GM12801 (cell line): Measurements from ENCODE around the gene SPATA32.

Source experiments
- TF ChIP-seq, protein P1 (sequence below): IDR thresholded peaks from one replicate; pipeline ENCODE4 v1.5.1; 2011; ENCODE audit warnings: control low read depth; ENCODE audit not compliant: insufficient read length; ENCODE audit errors: extremely low read depth

SPATA32 gene

DNA sequence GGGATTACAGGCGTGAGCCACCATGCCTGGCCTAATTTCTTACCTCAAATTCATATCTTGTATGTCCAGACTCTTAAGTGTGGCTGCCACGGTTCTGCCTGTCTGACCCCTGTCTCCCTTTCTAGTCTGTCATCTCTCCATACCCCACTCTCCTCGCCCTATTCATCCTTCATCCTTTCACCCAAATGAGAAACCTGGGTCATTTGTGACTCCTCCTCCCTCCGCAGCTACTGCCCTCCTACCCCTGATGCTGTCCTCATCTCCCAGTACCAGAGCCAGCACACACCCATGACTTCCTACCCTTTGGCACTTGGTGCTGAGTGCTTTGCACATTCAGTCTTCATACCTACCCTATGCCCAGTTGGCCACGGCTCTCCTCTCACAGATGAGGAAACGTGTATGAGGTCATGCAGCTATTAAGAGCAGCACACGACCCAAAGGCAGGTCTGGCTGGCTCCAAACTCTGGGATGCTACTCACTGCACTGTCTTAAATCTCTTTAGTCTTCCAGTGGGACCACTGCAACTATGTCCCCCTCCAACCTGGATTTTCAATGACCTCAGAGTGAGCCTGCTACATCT is 1.6 kb downstream of the SPATA32 start:
- TF ChIP-seq, protein P1, sequence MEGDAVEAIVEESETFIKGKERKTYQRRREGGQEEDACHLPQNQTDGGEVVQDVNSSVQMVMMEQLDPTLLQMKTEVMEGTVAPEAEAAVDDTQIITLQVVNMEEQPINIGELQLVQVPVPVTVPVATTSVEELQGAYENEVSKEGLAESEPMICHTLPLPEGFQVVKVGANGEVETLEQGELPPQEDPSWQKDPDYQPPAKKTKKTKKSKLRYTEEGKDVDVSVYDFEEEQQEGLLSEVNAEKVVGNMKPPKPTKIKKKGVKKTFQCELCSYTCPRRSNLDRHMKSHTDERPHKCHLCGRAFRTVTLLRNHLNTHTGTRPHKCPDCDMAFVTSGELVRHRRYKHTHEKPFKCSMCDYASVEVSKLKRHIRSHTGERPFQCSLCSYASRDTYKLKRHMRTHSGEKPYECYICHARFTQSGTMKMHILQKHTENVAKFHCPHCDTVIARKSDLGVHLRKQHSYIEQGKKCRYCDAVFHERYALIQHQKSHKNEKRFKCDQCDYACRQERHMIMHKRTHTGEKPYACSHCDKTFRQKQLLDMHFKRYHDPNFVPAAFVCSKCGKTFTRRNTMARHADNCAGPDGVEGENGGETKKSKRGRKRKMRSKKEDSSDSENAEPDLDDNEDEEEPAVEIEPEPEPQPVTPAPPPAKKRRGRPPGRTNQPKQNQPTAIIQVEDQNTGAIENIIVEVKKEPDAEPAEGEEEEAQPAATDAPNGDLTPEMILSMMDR = no peak

DNA sequence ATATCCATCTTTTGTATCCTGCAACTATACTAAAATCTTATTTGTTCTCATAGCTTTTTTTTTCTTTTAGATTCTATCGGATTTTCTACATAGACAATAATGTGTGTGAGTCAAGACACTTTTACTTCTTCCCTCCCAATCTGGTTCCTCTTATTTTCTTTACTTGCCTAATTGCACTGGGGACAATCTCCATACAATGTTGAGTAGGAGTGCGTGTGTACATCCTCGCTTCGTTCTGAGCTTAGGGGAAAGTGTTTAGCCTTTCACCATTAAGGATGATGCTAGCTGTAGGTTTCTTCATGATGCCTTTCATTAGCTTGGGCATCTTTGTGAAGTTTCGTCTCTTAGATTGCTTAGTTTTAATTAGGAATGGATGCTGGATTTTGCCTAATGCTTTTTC is 2.9 kb downstream of the SPATA32 start:
- TF ChIP-seq, protein P1 = no peak

DNA sequence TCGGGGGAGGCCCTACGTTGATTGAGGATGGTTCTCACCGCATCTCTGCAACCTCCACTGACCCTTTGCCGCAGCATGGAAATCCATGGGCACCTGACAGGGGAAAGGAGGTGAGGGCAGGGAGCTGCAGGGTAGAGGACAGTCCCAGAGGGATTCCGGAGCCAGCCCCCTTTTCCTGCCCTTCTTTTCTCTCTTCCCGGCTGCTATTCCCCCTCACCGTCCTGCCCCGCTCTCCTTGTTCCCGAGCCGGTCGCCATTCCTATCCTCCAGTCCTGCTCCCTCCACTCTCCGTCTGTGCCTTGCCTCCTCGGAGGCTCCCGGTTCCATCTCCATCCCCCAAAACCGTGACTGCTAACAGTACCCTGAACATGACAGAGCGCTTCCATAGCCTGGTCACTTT is 4.8 kb downstream of the SPATA32 start:
- TF ChIP-seq, protein P1 = no peak

DNA sequence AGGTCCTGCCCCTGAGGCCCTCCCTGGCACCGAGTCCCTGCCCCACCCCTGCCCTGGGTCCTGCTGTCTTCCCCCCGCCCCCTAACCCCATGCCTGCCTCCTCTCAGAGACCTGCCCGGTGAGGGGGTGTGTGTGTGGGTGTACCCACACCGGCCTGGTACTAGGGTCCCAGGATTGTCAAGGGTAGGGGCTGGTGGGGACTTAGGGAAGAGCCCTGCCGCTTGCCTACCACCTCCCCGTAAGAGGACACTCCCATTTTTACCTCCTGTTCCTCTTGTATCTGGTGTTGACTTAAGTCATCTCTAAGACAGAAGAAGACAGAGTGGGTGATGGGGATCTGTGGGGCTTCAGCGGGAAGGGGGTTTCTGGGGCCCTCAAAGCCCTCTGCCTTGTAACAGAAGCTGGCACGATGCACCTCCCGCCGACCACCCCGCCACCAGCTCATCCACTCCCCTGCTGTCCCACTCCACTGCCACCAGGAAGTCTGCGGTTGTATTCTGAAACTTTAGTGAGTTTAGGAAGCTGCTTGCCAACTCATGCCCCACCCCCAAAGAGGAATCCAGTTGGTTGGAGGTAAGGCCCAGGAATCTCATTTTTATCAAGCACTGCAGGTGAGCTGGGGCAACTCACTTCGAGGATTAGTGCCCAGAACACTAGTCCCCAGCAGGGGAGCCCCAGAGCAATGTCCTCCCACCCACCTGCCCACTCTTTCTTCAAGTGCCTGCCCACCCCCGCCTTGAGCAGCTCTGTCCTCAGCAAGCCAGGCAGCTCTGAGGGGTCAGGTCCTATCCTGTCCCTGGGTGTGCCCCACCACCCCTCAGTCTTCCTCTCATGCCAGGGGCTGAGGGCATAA is 5.6 kb downstream of the SPATA32 start:
- TF ChIP-seq, protein P1 = no peak

DNA sequence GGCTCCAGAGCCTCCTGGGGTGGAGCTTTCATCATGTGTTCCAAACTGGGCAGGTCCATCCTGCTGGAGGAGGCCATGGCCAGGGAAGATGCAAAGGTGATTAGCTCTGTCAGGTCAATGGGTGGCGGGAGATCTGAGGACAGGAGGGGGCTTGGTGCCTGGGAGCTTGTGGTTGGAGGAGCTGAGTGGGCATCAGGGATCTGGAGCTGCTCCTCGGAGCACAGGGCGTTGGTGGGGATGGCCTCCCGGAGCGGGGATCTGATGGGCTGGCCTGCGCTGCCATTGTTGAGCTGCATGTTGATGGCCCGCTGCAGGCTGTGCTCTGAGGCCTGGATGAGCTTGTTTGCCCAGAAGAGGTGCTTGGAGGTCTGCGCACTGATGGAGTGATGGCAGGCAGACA is 6.5 kb downstream of the SPATA32 start:
- TF ChIP-seq, protein P1 = no peak

DNA sequence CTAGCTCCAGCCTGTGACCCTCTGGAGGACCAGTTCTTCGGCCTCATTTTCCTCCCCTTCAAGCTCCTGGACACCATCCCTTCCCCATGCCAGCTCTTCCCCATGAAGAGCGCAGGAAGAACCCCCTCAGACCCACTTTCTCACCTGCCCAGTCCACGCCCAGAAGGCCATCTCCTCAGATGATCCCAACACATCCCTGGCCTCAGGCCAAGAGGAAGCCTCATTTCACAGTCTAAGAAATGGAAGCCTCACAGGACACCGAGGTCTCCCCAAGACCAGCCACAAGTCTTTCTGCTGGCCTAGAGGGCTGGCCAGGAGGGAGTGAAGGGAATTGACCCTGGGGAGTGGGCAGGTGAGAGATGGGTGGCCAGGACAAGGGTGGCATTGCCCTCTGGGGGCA is 8.0 kb downstream of the SPATA32 start:
- TF ChIP-seq, protein P1 = no peak

DNA sequence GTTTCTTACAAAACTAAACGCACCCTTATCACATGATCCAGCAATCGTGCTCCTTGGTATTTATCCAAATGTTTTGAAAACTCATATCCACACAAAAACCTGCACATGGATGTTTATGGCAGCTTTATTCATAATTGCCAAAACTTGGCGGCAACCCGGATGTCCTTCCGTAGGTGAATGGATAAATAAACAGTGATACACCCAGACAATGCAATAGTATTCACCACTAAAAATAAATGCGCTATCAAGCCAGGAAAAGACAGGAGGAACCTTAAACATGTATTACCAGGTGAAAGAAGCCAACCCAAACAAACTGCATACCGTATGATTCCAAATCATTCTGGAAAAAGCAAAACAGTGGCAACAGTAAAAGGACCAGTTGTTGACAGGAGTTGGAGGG is 10.0 kb downstream of the SPATA32 start:
- TF ChIP-seq, protein P1 = no peak
